HL-60 (cell line): ENCODE results near the gene BDNF.

Experiments
- DNase-seq, 2 experiments: peaks; one replicate each; pipeline ENCODE4 v3.0.0-alpha.2; 2010 to 2020; ENCODE audit warnings: low read depth in 1 of 2, low spot score in 1 of 2
- H3K27ac ChIP-seq: fragments of 250-450 bp; sonication (Bioruptor Pico); replicated peaks from 2 replicates; pipeline ENCODE4 v1.5.1; 2020; ENCODE audit warnings: mild to moderate bottlenecking, moderate library complexity
- H3K27me3 ChIP-seq: fragments of 250-450 bp; sonication (Bioruptor Pico); 2 replicates; pipeline ENCODE4 v1.5.1; 2021; ENCODE audit warnings: mild to moderate bottlenecking, moderate library complexity; ENCODE audit not compliant: insufficient read depth, poor library complexity, severe bottlenecking
- H3K4me3 ChIP-seq: replicated peaks from 2 replicates; pipeline ENCODE4 v1.5.1; 2011; ENCODE audit warnings: mild to moderate bottlenecking, control low read depth, low read length; ENCODE audit not compliant: insufficient read depth
- GABPA ChIP-seq: IDR thresholded peaks from 2 replicates; pipeline ENCODE4 v1.6.1; 2012; ENCODE audit warnings: low read depth
- POLR2AphosphoS5 ChIP-seq: IDR thresholded peaks from 2 replicates; pipeline ENCODE4 v1.6.1; 2012; ENCODE audit warnings: low read depth
- SPI1 ChIP-seq: IDR thresholded peaks from 2 replicates; pipeline ENCODE4 v1.6.1; 2012; ENCODE audit warnings: low read depth, mild to moderate bottlenecking, borderline replicate concordance
- TF ChIP-seq, protein P1 (sequence below): IDR thresholded peaks from one replicate; pipeline ENCODE4 v1.5.1; 2011; ENCODE audit warnings: low read length, control low read depth, inconsistent platforms; ENCODE audit not compliant: insufficient read depth
- TF ChIP-seq, protein P2 (sequence below): IDR thresholded peaks from 2 replicates; pipeline ENCODE4 v1.6.1; 2012; ENCODE audit warnings: low read depth; ENCODE audit not compliant: insufficient replicate concordance

Gene BDNF

DNA sequence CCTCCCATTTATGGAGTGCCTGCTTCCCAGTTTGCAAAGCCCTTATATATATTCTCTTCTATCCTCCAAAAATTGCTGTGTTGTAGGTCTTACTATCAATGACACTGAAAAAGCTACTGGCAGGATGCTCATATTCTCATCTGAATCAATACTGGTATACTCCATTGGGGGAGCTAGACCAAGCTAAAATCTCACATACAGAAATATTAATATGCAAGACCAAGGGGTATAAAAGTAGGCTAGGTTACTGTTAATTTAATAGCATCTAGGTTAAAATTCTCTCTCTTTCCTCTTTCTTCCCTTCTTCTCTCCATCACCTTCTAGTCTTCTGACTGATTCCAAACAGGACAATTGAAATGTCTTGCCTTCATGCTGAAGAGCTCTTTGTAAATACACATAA lies 17.1 kb upstream of the BDNF start:
- peaks cover 37% of the 10 kb centered on the region for H3K27me3 ChIP-seq
- H3K4me3 ChIP-seq = no peak overlapping the region

DNA sequence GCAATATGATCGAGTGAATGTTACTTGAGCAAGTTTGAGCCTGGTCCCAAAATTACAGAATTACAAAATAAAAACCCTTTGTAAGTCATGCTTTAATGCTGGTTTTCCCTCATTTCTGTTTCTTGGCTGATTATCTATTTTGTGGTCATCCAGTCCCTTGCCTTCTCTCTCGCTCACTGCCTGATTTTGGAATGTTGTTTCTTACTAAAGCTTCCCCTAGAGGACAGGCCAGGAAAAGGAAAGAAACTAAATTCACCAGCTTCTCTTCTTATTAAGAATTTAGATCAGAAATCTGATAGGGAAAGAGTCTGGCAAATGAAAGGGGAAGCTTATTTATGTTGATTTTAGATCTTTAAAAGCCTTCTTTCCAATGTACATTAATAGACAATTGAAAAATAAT lies 16.6 kb upstream of the BDNF start:
- H3K27me3 ChIP-seq = peaks cover 37% of the 10 kb centered on the region
- no peak for DNase-seq
- TF ChIP-seq, protein P1, sequence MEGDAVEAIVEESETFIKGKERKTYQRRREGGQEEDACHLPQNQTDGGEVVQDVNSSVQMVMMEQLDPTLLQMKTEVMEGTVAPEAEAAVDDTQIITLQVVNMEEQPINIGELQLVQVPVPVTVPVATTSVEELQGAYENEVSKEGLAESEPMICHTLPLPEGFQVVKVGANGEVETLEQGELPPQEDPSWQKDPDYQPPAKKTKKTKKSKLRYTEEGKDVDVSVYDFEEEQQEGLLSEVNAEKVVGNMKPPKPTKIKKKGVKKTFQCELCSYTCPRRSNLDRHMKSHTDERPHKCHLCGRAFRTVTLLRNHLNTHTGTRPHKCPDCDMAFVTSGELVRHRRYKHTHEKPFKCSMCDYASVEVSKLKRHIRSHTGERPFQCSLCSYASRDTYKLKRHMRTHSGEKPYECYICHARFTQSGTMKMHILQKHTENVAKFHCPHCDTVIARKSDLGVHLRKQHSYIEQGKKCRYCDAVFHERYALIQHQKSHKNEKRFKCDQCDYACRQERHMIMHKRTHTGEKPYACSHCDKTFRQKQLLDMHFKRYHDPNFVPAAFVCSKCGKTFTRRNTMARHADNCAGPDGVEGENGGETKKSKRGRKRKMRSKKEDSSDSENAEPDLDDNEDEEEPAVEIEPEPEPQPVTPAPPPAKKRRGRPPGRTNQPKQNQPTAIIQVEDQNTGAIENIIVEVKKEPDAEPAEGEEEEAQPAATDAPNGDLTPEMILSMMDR = no peak
- no peak for TF ChIP-seq POLR2AphosphoS5
- TF ChIP-seq SPI1 = no peak
- no peak for TF ChIP-seq GABPA
- TF ChIP-seq, protein P2, sequence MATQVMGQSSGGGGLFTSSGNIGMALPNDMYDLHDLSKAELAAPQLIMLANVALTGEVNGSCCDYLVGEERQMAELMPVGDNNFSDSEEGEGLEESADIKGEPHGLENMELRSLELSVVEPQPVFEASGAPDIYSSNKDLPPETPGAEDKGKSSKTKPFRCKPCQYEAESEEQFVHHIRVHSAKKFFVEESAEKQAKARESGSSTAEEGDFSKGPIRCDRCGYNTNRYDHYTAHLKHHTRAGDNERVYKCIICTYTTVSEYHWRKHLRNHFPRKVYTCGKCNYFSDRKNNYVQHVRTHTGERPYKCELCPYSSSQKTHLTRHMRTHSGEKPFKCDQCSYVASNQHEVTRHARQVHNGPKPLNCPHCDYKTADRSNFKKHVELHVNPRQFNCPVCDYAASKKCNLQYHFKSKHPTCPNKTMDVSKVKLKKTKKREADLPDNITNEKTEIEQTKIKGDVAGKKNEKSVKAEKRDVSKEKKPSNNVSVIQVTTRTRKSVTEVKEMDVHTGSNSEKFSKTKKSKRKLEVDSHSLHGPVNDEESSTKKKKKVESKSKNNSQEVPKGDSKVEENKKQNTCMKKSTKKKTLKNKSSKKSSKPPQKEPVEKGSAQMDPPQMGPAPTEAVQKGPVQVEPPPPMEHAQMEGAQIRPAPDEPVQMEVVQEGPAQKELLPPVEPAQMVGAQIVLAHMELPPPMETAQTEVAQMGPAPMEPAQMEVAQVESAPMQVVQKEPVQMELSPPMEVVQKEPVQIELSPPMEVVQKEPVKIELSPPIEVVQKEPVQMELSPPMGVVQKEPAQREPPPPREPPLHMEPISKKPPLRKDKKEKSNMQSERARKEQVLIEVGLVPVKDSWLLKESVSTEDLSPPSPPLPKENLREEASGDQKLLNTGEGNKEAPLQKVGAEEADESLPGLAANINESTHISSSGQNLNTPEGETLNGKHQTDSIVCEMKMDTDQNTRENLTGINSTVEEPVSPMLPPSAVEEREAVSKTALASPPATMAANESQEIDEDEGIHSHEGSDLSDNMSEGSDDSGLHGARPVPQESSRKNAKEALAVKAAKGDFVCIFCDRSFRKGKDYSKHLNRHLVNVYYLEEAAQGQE = no peak
- H3K27ac ChIP-seq = no peak overlapping the region
- no peak overlapping the region for H3K4me3 ChIP-seq

More for the DNA sequence above, 17.1 kb upstream of the BDNF start:
- TF ChIP-seq SPI1 = no peak
- TF ChIP-seq, protein P1 = peak; percentile 11
- no peak for DNase-seq
- no peak overlapping the region for H3K27ac ChIP-seq

DNA sequence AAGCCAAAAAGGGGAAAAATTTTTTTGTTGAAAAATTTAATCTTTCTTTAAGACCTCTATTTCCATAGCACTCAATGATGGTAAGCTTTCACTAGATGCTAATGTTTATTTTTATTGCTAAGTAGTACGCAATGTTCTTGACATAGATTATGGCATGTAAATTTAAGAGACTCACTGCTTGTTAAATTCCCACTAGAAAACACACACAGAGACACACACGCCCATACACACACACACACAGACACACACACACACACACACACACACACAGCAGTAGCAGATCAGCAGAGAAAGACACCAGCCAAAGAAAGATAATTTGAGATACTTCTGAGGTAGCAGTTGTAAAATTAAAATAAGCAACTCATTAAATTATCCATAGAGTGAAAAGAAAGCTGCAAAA lies 16.0 kb upstream of the BDNF start:
- no peak for TF ChIP-seq GABPA
- no peak for TF ChIP-seq SPI1
- TF ChIP-seq, protein P1 = no peak
- TF ChIP-seq POLR2AphosphoS5 = no peak
- TF ChIP-seq, protein P2 = no peak
- no peak overlapping the region for H3K27ac ChIP-seq
- H3K27me3 ChIP-seq = peaks cover 34% of the 10 kb centered on the region
- DNase-seq = no peak
- H3K4me3 ChIP-seq = no peak overlapping the region

DNA sequence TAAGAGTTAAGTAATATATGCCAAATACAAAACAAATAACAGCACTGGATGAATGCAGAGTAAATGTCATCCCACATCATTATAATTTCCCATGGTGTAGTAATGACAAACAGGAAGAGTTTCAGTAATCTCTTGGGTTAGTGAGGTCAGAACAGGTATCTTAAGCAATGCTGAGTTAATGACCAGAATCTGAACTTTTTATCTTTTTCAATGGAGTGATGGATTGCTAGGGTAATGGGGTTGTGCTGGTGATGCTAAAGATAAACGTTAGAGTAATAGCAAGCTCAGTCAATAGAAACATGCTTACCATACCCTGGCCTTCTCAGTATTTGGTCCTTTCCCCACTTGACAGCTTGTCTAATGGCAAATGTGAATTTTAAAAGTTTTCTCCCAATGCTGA lies 11.5 kb upstream of the BDNF start:
- Histone ChIP-seq H3K27me3 (peaks cover 3% of the 10 kb centered on the region), H3K4me3 (no peak overlapping the region), H3K27ac (no peak overlapping the region)
- TF ChIP-seq POLR2AphosphoS5 = no peak
- TF ChIP-seq, protein P1 = no peak
- TF ChIP-seq, protein P2 = no peak
- no peak for TF ChIP-seq SPI1
- TF ChIP-seq GABPA = no peak
- no peak for DNase-seq
